IMR-90 (cell line): ENCODE results near the gene LRRC37A3. TPM values are rescaled to one million over a fixed set of nuclear protein-coding genes. Genes with fewer than 3 reads are reported as not detected.
"Not testable (repeated sequence)": the region's sequence is repeated elsewhere in the genome, so short reads cannot be mapped to it uniquely, and the experiment has no call there.

Experiments used
- ATAC-seq: fragments of 200-7000 bp; cut with Tn5 transposase; 2 replicates; pipeline ENCODE4 v1.9.1; 2020; ENCODE audit warnings: low read depth, mild to moderate bottlenecking, moderate library complexity
- BruUV-seq: library from RNA; stranded (reverse); fragments of 400-500 nt; replicated peaks from 2 replicates; lab custom pipeline; 2021; lab: Mats Ljungman, UMichigan
- CTCF ChIA-PET: fragments of 300-600 bp; formaldehyde crosslinking; extraction: SDS; loops from one replicate; lab custom pipeline; 2021; ENCODE audit warnings: antibody characterized with exemption; lab: Yijun Ruan, JAX
- POLR2A ChIA-PET: fragments of 300-600 bp; sonication (Branson Sonifier 250); formaldehyde crosslinking; loops from one replicate; lab custom pipeline; 2022; ENCODE audit warnings: antibody characterized with exemption; ENCODE audit not compliant: unreplicated experiment; lab: Charles Lee
- DNase-seq: peaks from one replicate; pipeline ENCODE4 v3.0.0; 2013
- H2AFZ ChIP-seq: replicated peaks from 2 replicates; pipeline ENCODE3; 2013; ENCODE audit warnings: low read length, mild to moderate bottlenecking; ENCODE audit not compliant: poor library complexity
- H2AK5ac ChIP-seq: 2 replicates; pipeline ENCODE4 v1.6.1; 2013; ENCODE audit warnings: low read depth, low read length, inconsistent platforms
- H2AK9ac ChIP-seq: replicated peaks from 2 replicates; pipeline ENCODE3; 2013; ENCODE audit warnings: mild to moderate bottlenecking, low read depth, low read length, moderate library complexity; ENCODE audit not compliant: poor library complexity
- H2BK120ac ChIP-seq: 2 replicates; pipeline ENCODE4 v1.6.1; 2013; ENCODE audit warnings: low read depth, low read length, inconsistent platforms
- H2BK15ac ChIP-seq: 3 replicates; pipeline ENCODE4 v1.6.1; 2013; ENCODE audit warnings: low read depth, low read length, inconsistent platforms
- H2BK20ac ChIP-seq: 2 replicates; pipeline ENCODE4 v1.6.1; 2013; ENCODE audit warnings: low read depth, mild to moderate bottlenecking, inconsistent platforms, low read length, moderate library complexity
- H2BK5ac ChIP-seq: 2 replicates; pipeline ENCODE4 v1.6.1; 2013; ENCODE audit warnings: mild to moderate bottlenecking, low read depth, low read length, inconsistent platforms; ENCODE audit not compliant: poor library complexity, severe bottlenecking
- H3K14ac ChIP-seq: replicated peaks from 2 replicates; pipeline ENCODE4 v1.6.1; 2013; ENCODE audit warnings: low read depth, low read length, inconsistent platforms
- H3K18ac ChIP-seq: 2 replicates; pipeline ENCODE4 v1.6.1; 2013; ENCODE audit warnings: low read depth, low read length, control low read depth
- H3K23ac ChIP-seq: 2 replicates; pipeline ENCODE4 v1.6.1; 2013; ENCODE audit warnings: low read depth, low read length, inconsistent platforms
- H3K27ac ChIP-seq: 2 replicates; pipeline ENCODE4 v1.5.1; 2013; ENCODE audit warnings: mild to moderate bottlenecking, control low read depth, low read length; ENCODE audit not compliant: insufficient read depth
- H3K27me3 ChIP-seq: 2 replicates; pipeline ENCODE4 v1.6.1; 2013; ENCODE audit warnings: low read length; ENCODE audit not compliant: control insufficient read depth, insufficient read depth
- H3K36me3 ChIP-seq: 2 replicates; pipeline ENCODE4 v1.6.1; 2013; ENCODE audit warnings: low read length, mixed read lengths; ENCODE audit not compliant: control insufficient read depth, insufficient read depth
- H3K4ac ChIP-seq: 2 replicates; pipeline ENCODE4 v1.6.1; 2013; ENCODE audit warnings: low read depth, low read length, inconsistent platforms
- H3K4me1 ChIP-seq: 2 replicates; pipeline ENCODE4 v1.6.1; 2013; ENCODE audit warnings: low read length, mixed read lengths; ENCODE audit not compliant: control insufficient read depth, insufficient read depth
- H3K4me2 ChIP-seq: 2 replicates; pipeline ENCODE4 v1.6.1; 2013; ENCODE audit warnings: low read depth, mild to moderate bottlenecking, control low read depth, low read length, moderate library complexity
- H3K4me3 ChIP-seq: 2 replicates; pipeline ENCODE4 v1.5.1; 2013; ENCODE audit warnings: low read depth, mild to moderate bottlenecking, control low read depth, low read length, moderate library complexity; ENCODE audit not compliant: insufficient read depth
- H3K56ac ChIP-seq: 2 replicates; pipeline ENCODE4 v1.6.1; 2013; ENCODE audit warnings: low read length, inconsistent platforms; ENCODE audit not compliant: insufficient read depth; ENCODE audit errors: extremely low read depth
- H3K79me1 ChIP-seq, 2 experiments: 2 replicates each; pipeline ENCODE4 v1.6.1; 2013; ENCODE audit warnings: low read length in 2 of 2, inconsistent platforms in 1 of 2, low read depth in 1 of 2
- H3K9ac ChIP-seq: 2 replicates; pipeline ENCODE4 v1.6.1; 2013; ENCODE audit warnings: low read depth, low read length, control low read depth
- H3K9me1 ChIP-seq: 2 replicates; pipeline ENCODE4 v1.6.1; 2013; ENCODE audit warnings: low read length, inconsistent platforms; ENCODE audit not compliant: insufficient read depth
- H3K9me3 ChIP-seq: 2 replicates; pipeline ENCODE4 v1.6.1; 2013; ENCODE audit warnings: low read length; ENCODE audit not compliant: control insufficient read depth, insufficient read depth
- H4K20me1 ChIP-seq: 2 replicates; pipeline ENCODE4 v1.6.1; 2013; ENCODE audit warnings: low read length, inconsistent platforms; ENCODE audit not compliant: insufficient read depth
- H4K5ac ChIP-seq: 2 replicates; pipeline ENCODE4 v1.6.1; 2013; ENCODE audit warnings: mild to moderate bottlenecking, low read depth, low read length, control low read depth
- H4K8ac ChIP-seq, 2 experiments: 2 replicates each; pipeline ENCODE4 v1.6.1; 2013; ENCODE audit warnings: low read depth in 2 of 2, low read length in 2 of 2, control low read depth in 1 of 2, inconsistent platforms in 1 of 2
- H4K91ac ChIP-seq: 2 replicates; pipeline ENCODE4 v1.6.1; 2013; ENCODE audit warnings: low read depth, low read length, inconsistent platforms; ENCODE audit not compliant: insufficient read depth
- WGBS, 2 experiments: methylation state at CpG; one replicate each; pipeline versions ENCODE4 v1.1.5 to v1.1.7; 2013; ENCODE audit warnings: missing lambda C conversion rate in 2 of 2; ENCODE audit not compliant: insufficient read length in 1 of 2; ENCODE audit errors: extremely low coverage in 2 of 2; 5-methylcytosine and 5-hydroxymethylcytosine counted together
- dilution Hi-C: fragments of 300-500 bp; cut with HindIII; formaldehyde crosslinking; loops from one replicate; pipeline ENCODE4 v1.14.3; 2018; ENCODE audit warnings: low sequenced_read_pairs; ENCODE audit not compliant: unreplicated experiment
- in situ Hi-C: fragments of 300-500 bp; cut with MboI; formaldehyde crosslinking; loops from 3 replicates; pipeline ENCODE4 v1.14.3; 2019; ENCODE audit warnings: low sequenced_read_pairs, inconsistent platforms, mixed read lengths
- intact Hi-C: fragments of 100-400 bp; cut with micrococcal nuclease; formaldehyde crosslinking; loops from 2 replicates; pipeline ENCODE4 v1.10.0; 2022
- polyA plus RNA-seq, 3 experiments: library from polyadenylated mRNA; depleted of rRNA; stranded (reverse); fragments of >200 nt; gene quantifications; 2 replicates each; pipeline ENCODE4 v1.2.3, GENCODE V29; 2012; ENCODE audit warnings: low replicate concordance in 1 of 3
- total RNA-seq: library from RNA; depleted of rRNA; stranded (reverse); fragments of >200 nt; gene quantifications from 2 replicates; pipeline ENCODE4 v1.2.3, GENCODE V29; 2012

LRRC37A3 gene
- total and polyA plus RNA-seq, 2 of the 4 experiments (the other 2 are of a cell fraction), result 3.1 to 4.5 TPM

DNA sequence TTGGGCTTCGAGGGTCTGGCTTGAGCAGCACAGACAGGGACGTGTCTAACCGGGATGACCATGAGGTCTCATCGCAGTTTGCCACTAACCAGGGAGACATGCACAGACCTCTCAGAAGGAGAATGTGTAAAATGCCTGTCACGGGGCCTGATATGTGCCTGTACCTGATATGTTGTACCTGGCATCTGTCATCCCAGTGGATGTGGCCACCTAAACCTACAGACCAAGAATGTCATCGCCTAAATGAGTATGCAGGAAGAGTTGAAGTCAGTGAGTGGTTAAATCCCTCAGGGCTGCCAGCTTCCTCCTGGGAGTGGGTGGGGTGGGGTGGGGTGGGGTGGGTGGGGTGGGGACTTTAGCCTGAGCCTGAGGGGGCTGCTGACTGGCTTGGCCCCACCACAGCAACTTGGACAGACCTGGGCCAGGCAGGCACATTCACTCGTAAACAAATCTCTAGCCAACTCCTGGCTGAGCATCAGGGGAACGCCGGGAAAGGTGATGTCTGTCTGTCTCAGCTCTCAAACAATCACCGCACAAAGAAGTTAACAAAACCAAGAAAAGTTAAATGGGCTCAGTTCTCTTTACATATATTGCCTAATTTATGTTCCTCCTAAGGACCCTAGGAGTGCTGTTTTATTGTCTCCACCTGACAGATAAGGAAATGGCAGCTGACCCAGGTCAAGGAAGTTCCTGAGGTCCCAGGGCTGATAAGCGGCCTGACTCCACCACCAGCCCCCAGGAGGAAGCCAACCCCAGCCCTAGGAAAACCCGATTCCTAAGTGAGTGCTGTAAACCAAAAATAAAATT lies 89.3 kb downstream of the LRRC37A3 start:
- H2BK15ac ChIP-seq, H3K4me2 ChIP-seq, H2BK120ac ChIP-seq, H3K18ac ChIP-seq, BruUV-seq, H3K23ac ChIP-seq, H3K4ac ChIP-seq, H3K9me3 ChIP-seq, H2BK20ac ChIP-seq, in situ Hi-C loops, H3K56ac ChIP-seq, ATAC-seq, H3K14ac ChIP-seq, H2AK5ac ChIP-seq, H3K4me3 ChIP-seq, H4K91ac ChIP-seq, H3K27me3 ChIP-seq, H3K27ac ChIP-seq, H3K9me1 ChIP-seq, DNase-seq, intact Hi-C loops, H2BK5ac ChIP-seq, POLR2A ChIA-PET, H3K79me1 ChIP-seq, H4K8ac ChIP-seq, H3K36me3 ChIP-seq, CTCF ChIA-PET, H3K4me1 ChIP-seq, H4K5ac ChIP-seq, H2AFZ ChIP-seq, H2AK9ac ChIP-seq, H3K9ac ChIP-seq, H4K20me1 ChIP-seq, dilution Hi-C loops: not testable (repeated sequence)
- WGBS, 2 experiments, result 100% methylated on average over 1 of the region's 12 CpGs; no CpG with 5 or more reads in 1 of the 2 experiments

DNA sequence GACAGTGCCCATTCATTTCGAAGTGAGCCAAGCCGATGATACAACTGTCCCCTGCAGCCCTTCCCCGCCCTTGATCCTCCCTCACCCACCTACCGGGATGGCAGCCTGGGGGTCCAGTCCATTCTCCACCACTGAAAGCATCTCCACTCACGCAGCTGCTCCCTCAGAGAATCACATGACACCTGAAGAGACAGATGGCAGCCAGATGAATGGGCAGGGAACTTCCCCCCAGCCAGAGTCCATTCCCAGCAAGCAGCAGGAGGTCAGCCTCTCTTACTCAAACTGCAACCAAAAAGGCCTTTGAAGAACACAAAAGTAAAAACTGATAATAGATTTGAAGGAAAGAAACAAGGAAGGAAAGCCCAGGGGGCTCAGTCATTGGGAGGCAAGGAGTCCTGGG lies 90.2 kb downstream of the LRRC37A3 start:
- CTCF ChIA-PET, H3K4me3 ChIP-seq, BruUV-seq, H3K56ac ChIP-seq, H4K8ac ChIP-seq, DNase-seq, H3K79me1 ChIP-seq, H3K27ac ChIP-seq, dilution Hi-C loops, H2AK5ac ChIP-seq, H2AK9ac ChIP-seq, H3K36me3 ChIP-seq, H2BK5ac ChIP-seq, H4K5ac ChIP-seq, H4K20me1 ChIP-seq, H3K9me1 ChIP-seq, H4K91ac ChIP-seq, H3K4me2 ChIP-seq, H3K14ac ChIP-seq, H3K27me3 ChIP-seq, H2AFZ ChIP-seq, H2BK20ac ChIP-seq, H3K4ac ChIP-seq, H3K9me3 ChIP-seq, ATAC-seq, POLR2A ChIA-PET, intact Hi-C loops, H3K23ac ChIP-seq, H3K4me1 ChIP-seq, H2BK120ac ChIP-seq, H2BK15ac ChIP-seq, H3K9ac ChIP-seq, H3K18ac ChIP-seq, in situ Hi-C loops: not testable (repeated sequence)
- 97% methylated on average over 3 of the region's 5 CpGs; no CpG with 5 or more reads in 1 of the 2 experiments for WGBS, 2 experiments
